ENCODE data around the gene TBC1D2B. TPM values are rescaled to one million over a fixed set of nuclear protein-coding genes. Genes with fewer than 3 reads are reported as not detected.

TBC1D2B gene
- total and polyA plus RNA-seq, 4 donors = 8.4 to 119 (median 22.0) TPM

DNA sequence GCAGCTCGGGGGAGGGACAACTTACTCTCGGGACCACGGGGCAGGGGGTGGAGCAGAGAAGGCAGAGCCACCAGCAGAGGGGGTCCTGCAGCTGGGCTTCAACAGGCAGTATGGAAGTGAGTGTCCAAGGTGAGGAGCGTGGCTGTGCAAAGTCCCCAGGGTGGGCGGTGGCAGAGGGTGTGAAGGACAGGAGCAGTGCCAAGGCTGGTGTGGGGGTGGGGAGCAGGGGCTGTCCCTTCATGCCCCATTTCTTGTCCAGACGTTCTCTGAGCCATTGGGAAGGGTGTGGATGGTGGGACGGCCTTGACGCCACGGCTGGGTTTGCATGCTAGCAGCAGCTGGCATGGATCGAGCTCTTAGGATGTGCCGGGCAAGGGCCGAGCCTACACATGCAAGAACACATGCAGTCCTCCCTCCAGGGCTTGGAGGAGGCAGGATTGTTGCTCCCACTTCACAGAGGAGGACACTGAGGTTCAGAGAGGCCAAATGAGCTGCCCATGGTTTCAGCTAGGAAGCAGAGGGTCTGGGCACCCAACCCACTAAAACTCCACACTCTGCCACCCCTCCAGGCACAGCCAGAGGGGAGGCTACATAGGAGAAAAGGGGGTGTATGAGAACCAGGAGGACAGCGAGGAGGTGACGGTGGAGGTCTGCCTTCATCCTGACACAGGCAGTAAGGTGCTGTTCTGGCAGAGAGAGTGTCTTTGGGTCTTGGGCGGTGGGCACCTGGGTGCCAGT lies 93.6 kb downstream of the TBC1D2B start:
- WGBS = 57% methylated on average over 15 of the region's 15 CpGs
- H3K4me3 ChIP-seq (ENCODE audit: low read depth in 1 of 3, low read length in 3 of 3) = no peak overlapping the region
- TF ChIP-seq RXRA (IDR thresholded peaks at IDR 0.05) = no peak
- TF ChIP-seq, protein P1, sequence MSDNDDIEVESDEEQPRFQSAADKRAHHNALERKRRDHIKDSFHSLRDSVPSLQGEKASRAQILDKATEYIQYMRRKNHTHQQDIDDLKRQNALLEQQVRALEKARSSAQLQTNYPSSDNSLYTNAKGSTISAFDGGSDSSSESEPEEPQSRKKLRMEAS (IDR thresholded peaks at IDR 0.05) = no peak
- TF ChIP-seq FOXA1 (IDR thresholded peaks at IDR 0.05) = no peak
- TF ChIP-seq YY1 (IDR thresholded peaks at IDR 0.05) = no peak
- no peak for TF ChIP-seq JUND (IDR thresholded peaks at IDR 0.05)
- TF ChIP-seq, protein P2, sequence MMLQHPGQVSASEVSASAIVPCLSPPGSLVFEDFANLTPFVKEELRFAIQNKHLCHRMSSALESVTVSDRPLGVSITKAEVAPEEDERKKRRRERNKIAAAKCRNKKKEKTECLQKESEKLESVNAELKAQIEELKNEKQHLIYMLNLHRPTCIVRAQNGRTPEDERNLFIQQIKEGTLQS (IDR thresholded peaks at IDR 0.05) = no peak
- TF ChIP-seq RAD21 (IDR thresholded peaks at IDR 0.05) = no peak
- TF ChIP-seq, protein P3, sequence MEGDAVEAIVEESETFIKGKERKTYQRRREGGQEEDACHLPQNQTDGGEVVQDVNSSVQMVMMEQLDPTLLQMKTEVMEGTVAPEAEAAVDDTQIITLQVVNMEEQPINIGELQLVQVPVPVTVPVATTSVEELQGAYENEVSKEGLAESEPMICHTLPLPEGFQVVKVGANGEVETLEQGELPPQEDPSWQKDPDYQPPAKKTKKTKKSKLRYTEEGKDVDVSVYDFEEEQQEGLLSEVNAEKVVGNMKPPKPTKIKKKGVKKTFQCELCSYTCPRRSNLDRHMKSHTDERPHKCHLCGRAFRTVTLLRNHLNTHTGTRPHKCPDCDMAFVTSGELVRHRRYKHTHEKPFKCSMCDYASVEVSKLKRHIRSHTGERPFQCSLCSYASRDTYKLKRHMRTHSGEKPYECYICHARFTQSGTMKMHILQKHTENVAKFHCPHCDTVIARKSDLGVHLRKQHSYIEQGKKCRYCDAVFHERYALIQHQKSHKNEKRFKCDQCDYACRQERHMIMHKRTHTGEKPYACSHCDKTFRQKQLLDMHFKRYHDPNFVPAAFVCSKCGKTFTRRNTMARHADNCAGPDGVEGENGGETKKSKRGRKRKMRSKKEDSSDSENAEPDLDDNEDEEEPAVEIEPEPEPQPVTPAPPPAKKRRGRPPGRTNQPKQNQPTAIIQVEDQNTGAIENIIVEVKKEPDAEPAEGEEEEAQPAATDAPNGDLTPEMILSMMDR (IDR thresholded peaks at IDR 0.05; ENCODE audit: low read depth, low read length, missing input control) = no peak
- no peak for TF ChIP-seq SP1 (IDR thresholded peaks at IDR 0.05)
- no peak for TF ChIP-seq TAF1 (conservative IDR thresholded peaks at IDR 0.05)
- TF ChIP-seq EGR1 (IDR thresholded peaks at IDR 0.05; ENCODE audit: low read depth in 2 of 2) = no peak
- TF ChIP-seq GABPA (IDR thresholded peaks at IDR 0.05 in 1 of 2, conservative IDR thresholded peaks at IDR 0.05 in 1 of 2) = no peak
- H3K9me3 ChIP-seq (ENCODE audit: control insufficient read depth in 4 of 4, low read length in 3 of 4) = no peaks in the 10 kb centered on the region
- H3K27ac ChIP-seq (ENCODE audit: low read depth in 1 of 2, low read length in 2 of 2) = no peak overlapping the region
- no peak for DNase-seq (ENCODE audit: low spot score)
- no peaks in the 10 kb centered on the region for H3K27me3 ChIP-seq (ENCODE audit: control insufficient read depth in 4 of 4, insufficient read depth in 4 of 4, low read length in 3 of 4)
- H3K4me1 ChIP-seq (ENCODE audit: control insufficient read depth in 4 of 4, insufficient read depth in 4 of 4, low read length in 3 of 4) = peaks cover 0 to 2% (median 0%) of the 10 kb centered on the region in 4 donors
- no peak overlapping the region for H3K9ac ChIP-seq (ENCODE audit: low read depth in 1 of 2, low read length in 2 of 2)
- no peaks in the 10 kb centered on the region for H3K36me3 ChIP-seq (ENCODE audit: control insufficient read depth in 4 of 4, insufficient read depth in 3 of 4, low read depth in 1 of 4, low read length in 3 of 4)

DNA sequence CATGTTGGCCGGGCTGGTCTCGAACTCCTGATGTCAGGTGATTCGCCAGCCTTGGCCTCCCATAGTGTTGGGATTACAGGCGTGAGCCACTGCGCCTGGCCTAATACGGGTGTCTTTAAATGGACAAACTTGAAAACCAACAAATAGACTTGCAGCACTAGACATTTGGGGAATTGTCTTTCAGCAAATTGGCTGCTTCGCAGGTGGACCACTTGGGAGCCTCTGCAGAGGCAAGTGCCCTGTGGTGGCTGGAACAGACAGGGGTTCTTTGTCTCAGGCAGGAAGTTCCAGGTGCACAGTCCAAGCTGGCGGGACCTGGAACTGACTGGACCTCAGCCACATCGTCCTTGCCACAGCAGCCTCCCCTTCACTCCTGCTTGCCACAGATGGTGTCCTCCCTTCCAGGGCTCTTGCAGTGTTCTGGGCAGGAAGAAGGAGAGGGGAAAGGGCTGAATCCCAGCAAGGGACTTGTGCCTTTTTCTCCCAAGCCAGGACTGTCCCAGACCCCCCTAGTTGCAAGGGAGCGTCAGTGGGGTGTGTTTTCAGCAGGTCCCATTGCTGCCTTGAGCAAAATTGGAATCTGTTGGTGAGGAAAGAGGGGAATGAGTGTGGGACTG lies 94.3 kb downstream of the TBC1D2B start:
- TF ChIP-seq HNF4A (conservative IDR thresholded peaks at IDR 0.05) (no peak), YY1 (IDR thresholded peaks at IDR 0.05) (no peak), TAF1 (conservative IDR thresholded peaks at IDR 0.05) (no peak), RXRA (IDR thresholded peaks at IDR 0.05) (no peak), EGR1 (IDR thresholded peaks at IDR 0.05; ENCODE audit: low read depth in 2 of 2) (no peak), JUND (IDR thresholded peaks at IDR 0.05) (no peak), NR2F2 (IDR thresholded peaks at IDR 0.05) (no peak), FOXA2 (IDR thresholded peaks at IDR 0.05) (no peak), HNF4G (IDR thresholded peaks at IDR 0.05) (no peak), RAD21 (IDR thresholded peaks at IDR 0.05) (no peak), FOXA1 (IDR thresholded peaks at IDR 0.05) (no peak), GABPA (IDR thresholded peaks at IDR 0.05 in 1 of 2, conservative IDR thresholded peaks at IDR 0.05 in 1 of 2) (no peak), SP1 (IDR thresholded peaks at IDR 0.05) (no peak)
- TF ChIP-seq, protein P2 (IDR thresholded peaks at IDR 0.05) = no peak
- TF ChIP-seq, protein P4, sequence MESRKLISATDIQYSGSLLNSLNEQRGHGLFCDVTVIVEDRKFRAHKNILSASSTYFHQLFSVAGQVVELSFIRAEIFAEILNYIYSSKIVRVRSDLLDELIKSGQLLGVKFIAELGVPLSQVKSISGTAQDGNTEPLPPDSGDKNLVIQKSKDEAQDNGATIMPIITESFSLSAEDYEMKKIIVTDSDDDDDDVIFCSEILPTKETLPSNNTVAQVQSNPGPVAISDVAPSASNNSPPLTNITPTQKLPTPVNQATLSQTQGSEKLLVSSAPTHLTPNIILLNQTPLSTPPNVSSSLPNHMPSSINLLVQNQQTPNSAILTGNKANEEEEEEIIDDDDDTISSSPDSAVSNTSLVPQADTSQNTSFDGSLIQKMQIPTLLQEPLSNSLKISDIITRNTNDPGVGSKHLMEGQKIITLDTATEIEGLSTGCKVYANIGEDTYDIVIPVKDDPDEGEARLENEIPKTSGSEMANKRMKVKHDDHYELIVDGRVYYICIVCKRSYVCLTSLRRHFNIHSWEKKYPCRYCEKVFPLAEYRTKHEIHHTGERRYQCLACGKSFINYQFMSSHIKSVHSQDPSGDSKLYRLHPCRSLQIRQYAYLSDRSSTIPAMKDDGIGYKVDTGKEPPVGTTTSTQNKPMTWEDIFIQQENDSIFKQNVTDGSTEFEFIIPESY (IDR thresholded peaks at IDR 0.05) = no peak
- TF ChIP-seq, protein P3 (IDR thresholded peaks at IDR 0.05; ENCODE audit: low read depth, low read length, missing input control) = no peak
- TF ChIP-seq, protein P1 (IDR thresholded peaks at IDR 0.05) = no peak
- TF ChIP-seq, protein P5, sequence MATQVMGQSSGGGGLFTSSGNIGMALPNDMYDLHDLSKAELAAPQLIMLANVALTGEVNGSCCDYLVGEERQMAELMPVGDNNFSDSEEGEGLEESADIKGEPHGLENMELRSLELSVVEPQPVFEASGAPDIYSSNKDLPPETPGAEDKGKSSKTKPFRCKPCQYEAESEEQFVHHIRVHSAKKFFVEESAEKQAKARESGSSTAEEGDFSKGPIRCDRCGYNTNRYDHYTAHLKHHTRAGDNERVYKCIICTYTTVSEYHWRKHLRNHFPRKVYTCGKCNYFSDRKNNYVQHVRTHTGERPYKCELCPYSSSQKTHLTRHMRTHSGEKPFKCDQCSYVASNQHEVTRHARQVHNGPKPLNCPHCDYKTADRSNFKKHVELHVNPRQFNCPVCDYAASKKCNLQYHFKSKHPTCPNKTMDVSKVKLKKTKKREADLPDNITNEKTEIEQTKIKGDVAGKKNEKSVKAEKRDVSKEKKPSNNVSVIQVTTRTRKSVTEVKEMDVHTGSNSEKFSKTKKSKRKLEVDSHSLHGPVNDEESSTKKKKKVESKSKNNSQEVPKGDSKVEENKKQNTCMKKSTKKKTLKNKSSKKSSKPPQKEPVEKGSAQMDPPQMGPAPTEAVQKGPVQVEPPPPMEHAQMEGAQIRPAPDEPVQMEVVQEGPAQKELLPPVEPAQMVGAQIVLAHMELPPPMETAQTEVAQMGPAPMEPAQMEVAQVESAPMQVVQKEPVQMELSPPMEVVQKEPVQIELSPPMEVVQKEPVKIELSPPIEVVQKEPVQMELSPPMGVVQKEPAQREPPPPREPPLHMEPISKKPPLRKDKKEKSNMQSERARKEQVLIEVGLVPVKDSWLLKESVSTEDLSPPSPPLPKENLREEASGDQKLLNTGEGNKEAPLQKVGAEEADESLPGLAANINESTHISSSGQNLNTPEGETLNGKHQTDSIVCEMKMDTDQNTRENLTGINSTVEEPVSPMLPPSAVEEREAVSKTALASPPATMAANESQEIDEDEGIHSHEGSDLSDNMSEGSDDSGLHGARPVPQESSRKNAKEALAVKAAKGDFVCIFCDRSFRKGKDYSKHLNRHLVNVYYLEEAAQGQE (IDR thresholded peaks at IDR 0.05) = no peak
- DNase-seq (ENCODE audit: low spot score) = no peak
- Histone ChIP-seq H3K4me3 (ENCODE audit: low read depth in 1 of 3, low read length in 3 of 3) (no peak overlapping the region), H3K27me3 (ENCODE audit: control insufficient read depth in 4 of 4, insufficient read depth in 4 of 4, low read length in 3 of 4) (no peaks in the 10 kb centered on the region), H3K27ac (ENCODE audit: low read depth in 1 of 2, low read length in 2 of 2) (no peak overlapping the region), H3K4me1 (ENCODE audit: control insufficient read depth in 4 of 4, insufficient read depth in 4 of 4, low read length in 3 of 4) (peaks cover 0 to 2% (median 0%) of the 10 kb centered on the region in 4 donors), H3K9me3 (ENCODE audit: control insufficient read depth in 4 of 4, low read length in 3 of 4) (no peaks in the 10 kb centered on the region), H3K36me3 (ENCODE audit: control insufficient read depth in 4 of 4, insufficient read depth in 3 of 4, low read depth in 1 of 4, low read length in 3 of 4) (no peaks in the 10 kb centered on the region), H3K9ac (ENCODE audit: low read depth in 1 of 2, low read length in 2 of 2) (no peak overlapping the region)
- 78% methylated on average over 10 of the region's 10 CpGs for WGBS

All from liver (tissue), 9 donors.